T-helper 2 cell treated with Interferon-gamma antibody and Interleukin-4, amounts not matched to agents 5 μg/mL and 100 μg/mL, for 36 hours (primary cell): Measurements from ENCODE around the gene CHD1L.

Experiments used
- DNase-seq: peaks from one replicate; pipeline ENCODE4 v3.0.0; 2021; ENCODE audit warnings: low spot score
- H3K27ac Mint-ChIP-seq: one replicate; pipeline ENCODE4 v1.8.0; 2021; ENCODE audit warnings: mild to moderate bottlenecking, mixed read lengths
- H3K27me3 Mint-ChIP-seq: one replicate; pipeline ENCODE4 v1.8.0; 2021; ENCODE audit warnings: low read depth, mixed read lengths
- H3K36me3 Mint-ChIP-seq: one replicate; pipeline ENCODE4 v1.8.0; 2021; ENCODE audit warnings: low read depth, mixed read lengths
- H3K4me1 Mint-ChIP-seq: one replicate; pipeline ENCODE4 v1.8.0; 2021; ENCODE audit warnings: low read depth, mixed read lengths
- H3K4me3 Mint-ChIP-seq: one replicate; pipeline ENCODE4 v1.8.0; 2022; ENCODE audit warnings: mild to moderate bottlenecking, moderate library complexity, mixed read lengths
- H3K9me3 Mint-ChIP-seq: one replicate; pipeline ENCODE4 v1.8.0; 2021; ENCODE audit warnings: mixed read lengths

The CHD1L gene

GRCh38 chr1:147334292-147334691 is 91.8 kb downstream of the CHD1L start:
- Mint-ChIP-seq H3K27me3 (peaks cover 13% of the 10 kb centered on the region), H3K9me3 (no peaks in the 10 kb centered on the region), H3K4me3 (no peak overlapping the region), H3K27ac (no peak overlapping the region), H3K36me3 (no peaks in the 10 kb centered on the region), H3K4me1 (no peaks in the 10 kb centered on the region)
- DNase-seq: no peak

GRCh38 chr1:147336291-147336690 is 93.8 kb downstream of the CHD1L start:
- DNase-seq: no peak
- H3K9me3 Mint-ChIP-seq: no peaks in the 10 kb centered on the region
- H3K36me3 Mint-ChIP-seq: no peaks in the 10 kb centered on the region
- no peak overlapping the region for H3K4me3 Mint-ChIP-seq
- peaks cover 10% of the 10 kb centered on the region for H3K27me3 Mint-ChIP-seq
- no peak overlapping the region for H3K27ac Mint-ChIP-seq
- no peaks in the 10 kb centered on the region for H3K4me1 Mint-ChIP-seq

- H3K4me3 Mint-ChIP-seq: no peak overlapping the region
- DNase-seq: no peak
- peaks cover 17% of the 10 kb centered on the region for H3K27me3 Mint-ChIP-seq
- no peaks in the 10 kb centered on the region for H3K36me3 Mint-ChIP-seq
- no peaks in the 10 kb centered on the region for H3K4me1 Mint-ChIP-seq
- no peak overlapping the region for H3K27ac Mint-ChIP-seq
- H3K9me3 Mint-ChIP-seq: no peaks in the 10 kb centered on the region
Measured at GRCh38 chr1:147337040-147337630, 94.7 kb downstream of the CHD1L start.

GRCh38 chr1:147338571-147338970 is 96.1 kb downstream of the CHD1L start:
- H3K27ac Mint-ChIP-seq: no peak overlapping the region
- no peaks in the 10 kb centered on the region for H3K36me3 Mint-ChIP-seq
- DNase-seq: no peak
- no peaks in the 10 kb centered on the region for H3K4me1 Mint-ChIP-seq
- peaks cover 17% of the 10 kb centered on the region for H3K27me3 Mint-ChIP-seq
- no peaks in the 10 kb centered on the region for H3K9me3 Mint-ChIP-seq
- H3K4me3 Mint-ChIP-seq: no peak overlapping the region

GRCh38 chr1:147341246-147341645 is 98.8 kb downstream of the CHD1L start:
- H3K4me3 Mint-ChIP-seq: no peak overlapping the region
- no peaks in the 10 kb centered on the region for H3K4me1 Mint-ChIP-seq
- H3K9me3 Mint-ChIP-seq: no peaks in the 10 kb centered on the region
- no peak overlapping the region for H3K27ac Mint-ChIP-seq
- H3K27me3 Mint-ChIP-seq: peaks cover 20% of the 10 kb centered on the region
- DNase-seq: no peak
- no peaks in the 10 kb centered on the region for H3K36me3 Mint-ChIP-seq
